Activated CD8-positive, alpha-beta memory T cell treated with anti-CD3 and anti-CD28 coated beads, Interleukin-2, amount 50 U/mL, for 4 hours (primary cell): ENCODE data around the gene EXOC3L4.

Experiments used
- DNase-seq: peaks from one replicate; pipeline ENCODE4 v3.0.0-alpha.2; 2020

EXOC3L4 gene

DNA sequence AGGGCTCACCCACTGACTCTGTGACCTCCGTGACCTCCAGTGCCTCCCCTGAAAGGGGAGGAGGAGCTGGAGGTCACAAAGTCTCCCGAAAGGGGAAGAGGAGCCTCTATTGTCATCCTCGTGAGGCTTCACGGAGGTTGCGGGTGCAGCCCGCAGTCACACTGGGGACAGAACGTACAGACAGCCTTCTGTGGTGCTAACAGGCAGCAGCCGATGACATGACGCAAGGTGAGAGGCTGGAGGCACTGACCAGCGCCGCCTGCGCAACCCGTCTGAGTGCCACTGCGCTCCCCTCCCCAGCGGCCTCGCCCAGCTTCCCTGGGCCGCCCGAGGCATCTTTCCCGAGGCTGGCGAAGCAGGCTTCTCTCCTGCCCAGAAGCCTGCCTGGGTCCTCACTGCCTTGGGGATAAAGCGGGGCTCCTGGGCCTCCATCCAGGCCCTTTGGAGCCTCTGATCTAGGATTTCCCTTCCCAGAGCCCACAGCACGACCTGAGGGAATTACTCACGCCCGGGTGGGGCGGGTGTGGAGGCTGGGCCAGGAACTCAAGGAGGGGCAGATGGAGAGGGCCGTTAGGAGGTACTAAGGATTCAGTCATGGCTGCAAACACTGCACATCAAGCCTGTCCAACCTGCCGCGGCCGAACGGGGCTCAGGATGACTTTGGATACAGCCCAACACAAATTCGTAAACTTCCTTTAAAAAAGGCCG is 22.8 kb upstream of the EXOC3L4 start:
- DNase-seq: no peak

DNA sequence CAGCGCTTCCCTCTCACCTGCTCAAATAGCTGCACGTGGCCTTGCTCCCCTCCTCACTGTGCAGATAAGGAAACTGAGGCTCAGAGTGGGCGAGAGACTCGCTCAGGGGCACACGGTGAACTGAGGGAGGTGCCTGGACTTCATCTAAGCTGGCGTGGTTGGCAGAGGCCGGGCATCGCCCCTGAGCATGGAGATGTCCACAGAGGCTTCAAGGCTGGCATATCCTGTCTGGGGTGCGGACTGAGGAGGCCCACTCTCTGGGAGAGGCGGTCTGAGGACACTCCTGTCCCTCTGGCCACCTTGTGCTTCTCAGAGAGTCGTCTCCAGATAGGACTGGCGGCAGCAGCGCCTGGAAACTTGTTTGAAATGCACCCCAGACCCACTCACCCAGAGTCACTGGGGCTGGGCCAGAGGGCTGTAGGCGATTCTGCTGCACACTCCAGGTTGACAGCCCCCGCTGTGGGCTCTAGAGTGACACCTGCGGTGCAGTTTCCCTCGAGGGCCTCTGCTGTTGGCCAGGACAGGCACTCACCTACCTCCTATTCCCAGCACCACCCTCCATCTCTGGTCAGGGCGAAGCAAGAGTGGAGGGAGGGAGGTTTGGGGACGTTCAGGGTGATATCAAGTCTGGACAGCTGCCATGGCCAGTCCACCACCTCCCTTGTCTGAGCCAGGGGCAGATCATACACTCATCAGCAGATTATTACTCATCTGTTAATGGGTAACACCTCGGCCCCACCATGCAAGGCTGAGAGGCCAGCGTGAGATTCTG is 21.7 kb upstream of the EXOC3L4 start:
- no peak for DNase-seq

DNA sequence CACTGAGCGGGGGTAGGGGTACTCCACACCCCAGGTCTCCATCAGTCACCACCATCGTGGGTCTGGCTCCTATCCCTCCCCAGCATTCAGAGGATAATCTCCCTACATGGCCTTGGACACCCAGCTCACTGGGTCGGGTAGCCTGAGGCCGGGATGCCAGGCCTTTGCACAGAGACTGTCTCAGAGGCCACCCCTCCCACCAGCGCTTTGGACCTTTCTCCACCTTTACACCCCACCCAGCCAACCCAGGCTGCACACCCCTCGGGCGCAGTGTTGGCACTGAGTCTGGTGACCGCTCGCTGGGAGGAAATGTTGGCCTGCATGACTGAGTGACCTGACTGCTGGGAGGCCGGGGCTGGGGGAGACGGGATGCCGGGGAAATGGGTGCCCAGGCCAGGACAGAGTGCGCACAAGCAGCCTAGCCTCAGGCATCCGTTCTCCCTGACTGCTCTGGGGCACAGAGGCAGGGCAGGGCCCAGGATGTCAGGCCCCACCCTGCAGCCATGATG is 21.1 kb upstream of the EXOC3L4 start:
- no peak for DNase-seq

DNA sequence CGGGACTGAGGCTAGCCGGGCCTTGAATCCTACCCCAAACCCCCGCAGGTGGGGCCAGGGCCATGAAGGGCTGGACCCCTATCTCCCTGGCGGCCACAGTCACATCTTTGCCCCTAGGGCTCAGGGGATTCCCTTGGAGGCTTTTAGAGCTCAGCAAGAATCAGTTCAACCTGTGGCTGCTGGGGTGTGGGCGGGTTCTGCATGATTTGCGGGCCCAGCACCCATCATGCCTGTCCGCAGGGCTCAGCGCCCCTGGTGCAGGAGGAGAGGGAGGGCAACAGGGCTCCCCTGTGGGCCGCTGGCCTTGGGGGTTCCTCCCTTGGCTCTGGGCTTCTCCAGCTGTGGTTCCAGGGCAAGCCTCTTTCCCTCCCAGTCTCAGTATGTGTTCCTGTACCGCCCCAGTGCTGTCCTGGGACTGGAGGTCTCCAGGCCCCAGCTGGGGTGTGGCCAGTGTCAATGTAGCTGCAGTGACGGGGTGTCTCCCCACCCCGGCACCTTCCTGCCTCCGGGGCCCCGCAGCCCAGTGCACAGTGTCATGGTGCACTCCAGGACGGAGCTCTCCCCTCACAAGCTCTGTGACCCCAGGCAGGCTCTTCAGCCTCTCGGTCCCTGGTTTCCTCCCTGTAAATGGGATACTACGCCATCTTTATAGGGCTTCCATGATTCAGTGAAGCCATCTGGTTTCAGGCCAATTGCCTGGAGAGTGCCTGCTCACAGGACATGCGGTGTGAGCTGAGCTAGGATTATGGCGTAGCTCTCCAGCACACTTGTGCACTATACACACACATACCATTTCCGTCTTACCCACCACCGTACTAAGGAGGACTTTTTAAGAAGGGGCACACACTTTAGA is 20.4 kb upstream of the EXOC3L4 start:
- DNase-seq: no peak

DNA sequence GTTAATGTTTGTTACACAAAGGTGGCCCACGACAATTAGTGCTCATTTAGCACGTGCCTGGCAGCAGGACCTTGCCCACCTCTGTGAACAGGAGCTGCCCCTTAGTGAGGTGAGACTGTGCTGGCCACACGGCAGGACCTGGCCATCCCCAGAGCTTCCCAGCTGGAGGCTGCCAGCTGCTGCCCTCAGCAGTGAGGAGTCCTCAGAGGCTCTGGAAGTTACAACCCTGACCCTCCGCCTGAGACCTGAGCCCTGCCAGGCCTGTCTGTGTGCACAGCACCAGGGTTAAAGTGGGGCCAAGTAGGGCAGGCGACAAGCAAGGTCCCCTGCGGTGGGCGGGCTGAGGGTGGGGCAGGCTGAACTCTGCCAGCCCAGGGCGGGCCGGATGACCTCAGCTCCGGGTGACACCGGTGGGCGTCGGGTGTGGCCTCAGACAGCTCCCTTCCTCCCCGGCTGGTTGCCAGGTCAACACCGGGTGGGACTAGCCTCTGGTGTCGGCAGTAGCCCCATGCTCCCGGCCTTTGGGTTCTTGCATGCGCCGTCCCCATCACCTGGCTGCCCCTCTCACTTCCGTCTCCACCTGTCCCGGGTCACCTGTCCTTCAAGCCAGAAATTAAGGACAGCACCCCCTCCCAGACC is 19.7 kb upstream of the EXOC3L4 start:
- DNase-seq: no peak

DNA sequence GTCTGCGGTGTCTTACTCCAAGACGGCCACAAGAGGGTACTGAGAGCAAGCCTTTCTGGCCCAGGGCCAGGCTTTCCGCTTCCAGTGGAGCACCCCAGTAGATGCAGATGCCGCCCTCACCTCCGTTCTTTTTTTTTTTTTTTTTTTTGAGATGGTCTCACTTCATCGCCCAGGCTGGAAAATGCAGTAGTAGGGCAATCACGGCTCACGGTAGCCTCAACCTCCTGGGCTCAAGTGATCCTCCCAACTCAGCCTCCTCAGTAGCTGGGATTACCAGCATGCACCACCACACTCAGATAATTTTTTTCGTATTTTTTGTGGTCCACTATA is 16.1 kb upstream of the EXOC3L4 start:
- peak; percentile 70 for DNase-seq

DNA sequence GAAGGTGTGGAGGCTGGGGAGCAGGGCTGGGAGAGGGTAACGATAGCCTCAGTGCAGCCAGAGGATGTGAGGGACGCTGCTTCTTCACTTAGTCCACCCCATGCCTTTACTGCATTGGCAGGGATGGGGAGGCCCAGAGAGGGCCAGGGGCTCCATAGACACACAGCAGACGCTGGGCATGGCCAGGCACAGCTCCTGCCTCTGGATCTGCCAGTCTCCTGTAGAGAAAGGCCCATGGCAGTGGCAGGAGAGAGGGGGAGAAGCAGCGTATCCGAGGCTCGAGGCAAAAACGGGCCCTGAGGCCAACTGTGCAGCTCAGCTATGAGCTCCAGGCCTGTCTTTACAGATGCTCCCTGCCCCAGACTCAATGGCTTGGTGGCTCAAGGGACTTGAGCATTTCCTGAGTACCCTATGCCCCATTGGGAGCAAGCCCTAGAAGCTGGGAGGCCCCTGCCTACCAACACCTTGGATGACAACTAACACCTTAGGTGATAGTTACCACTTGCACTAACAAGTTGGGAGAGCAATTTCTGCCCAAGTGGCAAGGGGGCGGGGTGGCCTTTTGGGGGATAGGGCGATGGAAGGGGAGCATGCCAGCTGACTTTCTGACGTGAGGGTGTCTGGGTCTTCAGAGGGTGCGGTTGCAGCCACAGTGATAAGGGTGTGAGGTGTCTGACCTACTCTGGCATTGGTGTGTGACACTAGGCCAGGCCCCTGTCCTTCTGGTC is 15.5 kb upstream of the EXOC3L4 start:
- DNase-seq: no peak

DNA sequence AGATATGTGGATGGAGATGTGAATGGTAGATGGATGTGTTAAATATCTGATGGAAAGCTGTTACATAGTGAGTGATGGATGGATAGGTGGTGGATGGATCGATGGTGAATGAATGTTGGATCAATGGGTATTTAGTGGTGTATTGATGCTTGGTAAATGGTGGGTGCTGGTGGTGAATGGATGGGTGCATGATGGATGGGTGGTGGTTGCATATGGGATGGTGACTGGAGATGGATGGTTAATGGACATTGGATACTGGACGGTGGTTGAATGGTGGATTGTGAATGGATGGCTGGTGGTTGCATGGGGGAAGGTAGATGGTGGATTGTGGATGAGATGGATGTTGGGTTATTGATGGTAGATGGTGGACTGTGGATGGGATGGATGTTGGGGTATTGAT is 12.6 kb upstream of the EXOC3L4 start:
- no peak for DNase-seq

DNA sequence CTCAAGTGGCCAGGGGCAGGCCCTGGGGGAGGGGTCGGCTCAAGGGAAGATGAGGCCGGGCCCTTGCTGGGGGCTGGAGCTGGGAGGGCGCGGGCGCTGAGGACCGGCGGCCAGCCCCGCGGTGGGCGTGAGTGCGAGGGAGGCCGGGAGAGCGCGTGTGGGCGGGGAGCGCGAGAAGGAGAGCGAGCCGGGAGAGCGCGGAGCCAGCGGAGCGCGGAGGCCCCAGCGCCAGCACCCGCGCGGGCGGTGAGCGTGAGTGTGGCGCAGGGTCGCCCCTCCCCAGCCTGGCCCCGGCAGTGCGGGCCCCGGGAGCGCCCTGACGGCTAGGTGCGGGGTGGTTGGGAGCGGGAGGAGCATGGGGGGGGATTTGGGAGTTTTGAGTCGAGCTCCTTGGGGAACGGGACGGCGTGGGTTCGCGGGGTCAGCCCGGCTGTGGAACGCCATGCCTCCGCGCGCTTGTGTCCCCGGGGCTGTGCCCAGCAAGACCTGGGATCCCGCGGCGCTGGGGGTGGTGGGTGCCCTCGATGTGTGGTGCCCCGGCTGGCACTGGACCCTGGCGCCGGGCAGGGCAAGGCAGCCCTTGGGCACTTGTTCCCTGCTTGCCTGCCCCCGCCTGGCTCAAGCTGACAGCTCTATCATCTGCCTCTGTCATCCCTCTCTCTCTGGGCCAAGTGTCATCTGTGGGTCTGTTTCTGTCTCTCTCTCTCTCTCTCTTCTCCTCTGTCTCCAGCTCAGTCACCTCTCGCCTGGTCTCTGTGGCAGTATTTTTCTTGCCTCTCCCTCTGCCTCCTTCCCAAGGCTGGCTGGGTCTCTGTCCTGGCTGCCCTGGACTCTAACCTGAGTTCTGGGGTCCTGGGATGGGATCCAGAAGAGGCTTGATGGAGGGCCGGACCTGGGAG is 10.3 kb upstream of the EXOC3L4 start, which contains the start of gene LBHD2:
TSS of gene LBHD2 (plus strand) at position 190 of the 899 bp plus-strand sequence. CDS start 1,803 bp downstream, outside the sequence.
- no peak for DNase-seq

DNA sequence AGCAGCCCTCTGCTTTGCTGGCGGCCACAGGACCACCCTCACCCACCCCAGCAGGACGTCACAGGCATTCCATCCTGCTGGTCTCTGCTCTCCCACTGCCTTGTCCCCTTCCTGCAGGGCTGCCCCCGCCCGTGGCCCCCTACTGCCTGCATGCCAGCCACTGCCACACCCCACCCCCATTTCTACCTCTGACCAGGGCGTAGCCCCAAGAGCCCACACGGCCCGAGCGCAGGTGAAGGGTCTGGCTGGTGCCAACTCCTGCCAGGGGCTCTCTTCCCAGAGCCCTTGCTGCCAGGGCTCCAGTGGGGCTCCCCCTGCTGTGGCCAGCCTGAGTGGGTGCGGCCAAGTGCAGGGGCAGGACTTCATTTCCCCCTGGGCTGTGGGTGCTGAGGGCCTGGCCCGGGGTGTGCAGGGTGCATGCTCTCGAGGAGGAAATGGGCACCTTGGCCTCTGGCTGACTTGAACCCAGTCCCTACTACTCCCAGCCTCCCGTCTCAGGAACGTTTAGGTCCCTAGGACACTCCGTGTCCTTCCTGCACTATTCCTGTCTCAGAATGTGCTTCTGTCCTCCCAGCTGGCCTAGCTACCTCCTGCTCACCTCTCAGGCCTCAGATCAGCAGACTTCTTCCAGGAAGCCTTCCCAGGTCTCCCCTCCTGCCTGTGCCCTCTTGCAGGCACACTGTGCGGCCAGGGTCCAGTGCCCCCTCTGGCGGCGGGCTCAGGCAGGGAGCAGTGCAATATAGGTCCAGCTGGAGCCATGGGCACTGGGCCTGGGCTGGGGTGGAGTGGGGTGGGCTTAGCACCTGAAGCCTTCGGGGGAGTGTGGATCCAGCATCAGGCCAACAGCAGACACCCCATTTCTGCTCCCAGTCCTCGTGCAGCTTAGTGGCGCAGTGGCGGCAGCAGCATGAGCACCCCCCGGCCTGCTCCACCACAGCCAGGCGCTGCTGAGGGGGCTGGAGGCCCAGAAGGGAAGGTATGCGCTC is 9.1 kb upstream of the EXOC3L4 start:
- no peak for DNase-seq

DNA sequence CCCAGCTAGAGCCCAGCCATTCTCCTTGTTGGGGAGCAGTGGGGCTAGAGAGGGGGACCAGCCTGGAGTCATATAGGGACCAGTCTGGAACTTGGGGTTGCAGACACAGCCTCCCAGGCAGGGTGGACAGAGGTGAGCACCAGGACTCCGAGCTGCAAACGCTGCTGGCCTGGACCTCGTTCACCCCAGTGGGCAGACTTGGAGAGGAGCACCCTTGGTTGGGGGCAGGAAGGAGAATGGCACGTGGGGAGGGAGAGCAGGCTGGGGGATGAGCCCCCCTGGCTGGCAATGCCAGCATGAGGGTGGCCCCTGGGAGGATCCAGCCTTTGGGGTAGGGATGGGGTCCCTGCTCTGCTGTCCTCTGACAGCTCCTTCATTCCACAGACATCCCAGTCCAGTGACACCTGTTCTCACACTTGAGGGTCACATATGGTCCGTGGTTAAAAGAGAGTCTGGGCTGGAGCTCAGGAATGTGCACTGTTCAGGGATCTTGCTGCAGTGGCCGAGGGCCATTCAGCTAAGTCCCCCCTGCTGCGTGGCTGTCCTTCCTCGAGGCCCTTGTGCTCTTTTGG is 7.7 kb upstream of the EXOC3L4 start:
- DNase-seq: no peak

DNA sequence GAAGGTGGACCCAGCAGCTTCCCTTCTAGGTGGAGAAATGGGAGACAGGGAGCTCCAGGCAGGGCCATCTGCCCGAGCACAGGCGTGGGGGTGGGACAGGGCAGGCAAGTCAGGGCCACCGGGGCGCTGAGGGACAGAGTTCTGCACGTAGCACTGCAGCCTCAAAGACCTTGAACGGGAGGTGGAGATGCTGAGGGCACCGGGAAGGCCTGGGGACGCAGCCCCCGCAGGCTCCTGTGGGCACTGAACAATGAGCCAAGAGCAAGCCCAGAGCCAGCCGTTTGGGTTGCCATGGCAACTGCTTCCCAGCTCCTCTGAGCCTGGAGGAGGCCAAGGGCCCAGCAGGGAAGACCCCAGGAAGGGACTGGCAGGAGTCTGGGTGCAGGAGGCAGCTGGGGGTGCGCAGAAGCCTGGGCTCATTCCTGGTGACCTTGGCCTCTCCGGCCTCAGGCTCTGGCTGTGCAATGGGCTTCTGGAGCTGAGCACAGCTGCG is 7.1 kb upstream of the EXOC3L4 start:
- no peak for DNase-seq

DNA sequence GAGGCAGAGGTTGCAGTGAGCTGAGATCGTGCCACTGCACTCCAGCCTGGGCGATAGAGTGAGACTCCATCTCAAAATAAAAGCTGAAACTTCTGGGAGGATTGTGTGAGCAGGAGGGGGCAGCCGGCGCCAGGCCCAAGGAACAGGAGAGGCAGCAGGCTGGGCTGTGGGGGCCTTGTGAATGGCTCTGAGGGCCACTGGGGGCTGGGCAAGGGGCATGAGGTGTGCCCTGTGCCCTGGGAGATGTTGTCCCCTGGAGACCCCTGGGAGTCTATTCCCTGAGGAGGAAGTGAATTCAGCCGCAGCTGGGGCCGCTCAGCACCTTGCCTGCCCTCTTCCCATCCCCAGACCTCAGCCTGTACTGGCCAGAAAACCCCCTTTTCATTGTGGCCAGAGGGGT is 5.6 kb upstream of the EXOC3L4 start:
- DNase-seq: no peak

DNA sequence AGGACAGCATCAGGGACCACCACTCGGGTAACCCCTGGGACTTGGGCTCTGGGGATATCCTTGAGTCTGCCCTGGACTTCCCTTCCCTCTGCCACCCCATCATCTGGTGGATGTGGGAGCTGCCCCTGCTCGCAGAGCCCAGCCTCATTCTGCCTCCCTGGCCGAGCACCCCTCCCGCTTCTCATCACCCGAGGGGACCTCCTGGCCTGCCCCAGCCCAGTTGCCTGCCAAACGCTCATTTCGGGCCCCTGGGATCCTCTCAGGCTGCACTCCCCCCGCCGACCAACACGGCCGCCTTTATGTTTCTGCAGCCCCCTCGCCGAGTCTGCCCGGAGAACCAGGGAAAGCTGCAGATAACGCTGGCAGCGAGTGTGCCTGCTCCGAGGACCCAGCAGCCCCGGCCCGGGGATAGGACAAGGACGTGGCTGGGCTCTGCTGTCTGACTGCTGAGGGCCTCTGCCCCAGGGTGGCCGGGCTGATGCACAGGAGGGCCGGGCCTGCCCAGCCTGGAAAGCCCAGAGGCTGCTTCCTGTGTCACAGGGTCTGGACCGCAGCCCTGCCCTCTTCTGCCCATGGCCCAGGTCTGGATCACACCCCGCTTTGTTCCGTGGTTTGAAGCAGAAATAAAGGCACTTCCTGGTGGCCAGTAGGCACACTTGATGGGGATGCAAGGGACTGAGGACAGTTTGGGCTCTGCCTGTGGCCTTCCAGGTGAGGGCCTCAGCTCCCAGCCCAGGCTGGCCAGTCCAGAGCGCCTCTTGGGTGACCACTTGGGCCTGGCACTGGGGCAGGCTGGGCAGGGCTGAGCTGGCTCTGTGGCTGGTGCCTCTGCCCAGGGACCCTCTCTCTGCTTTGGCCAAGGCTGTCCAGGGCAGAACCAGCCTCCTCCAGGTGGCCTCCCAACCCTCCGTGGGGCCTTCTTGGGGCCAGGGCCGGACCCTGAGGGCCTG is 4.9 kb upstream of the EXOC3L4 start:
- DNase-seq: no peak

DNA sequence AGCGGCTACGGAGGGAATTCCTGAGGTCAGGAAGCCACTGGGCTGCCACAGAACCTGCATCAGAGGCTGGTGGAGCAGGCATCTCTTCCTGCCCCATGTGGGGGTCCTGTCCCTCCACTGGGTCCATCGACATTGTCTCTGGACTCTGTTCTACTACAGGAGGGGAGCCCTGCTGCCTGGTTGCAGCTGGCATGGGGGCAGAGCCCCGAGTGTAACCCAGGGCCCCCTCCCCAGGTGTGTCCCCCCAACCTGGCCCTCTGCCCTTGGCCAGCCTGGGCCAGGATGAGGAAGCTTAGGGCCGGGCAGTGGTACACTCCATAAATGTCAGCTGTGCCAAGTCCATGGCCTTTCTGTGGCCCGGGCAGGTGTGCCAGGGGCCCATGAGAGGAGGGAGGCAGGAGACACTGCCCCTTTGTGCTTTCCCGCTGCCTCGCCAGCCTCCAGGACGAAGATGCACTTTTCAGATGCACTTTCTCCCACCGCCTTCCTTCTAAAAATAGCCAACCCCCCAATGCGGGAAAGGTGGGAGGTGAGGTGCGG is 4.0 kb upstream of the EXOC3L4 start:
- DNase-seq: no peak

DNA sequence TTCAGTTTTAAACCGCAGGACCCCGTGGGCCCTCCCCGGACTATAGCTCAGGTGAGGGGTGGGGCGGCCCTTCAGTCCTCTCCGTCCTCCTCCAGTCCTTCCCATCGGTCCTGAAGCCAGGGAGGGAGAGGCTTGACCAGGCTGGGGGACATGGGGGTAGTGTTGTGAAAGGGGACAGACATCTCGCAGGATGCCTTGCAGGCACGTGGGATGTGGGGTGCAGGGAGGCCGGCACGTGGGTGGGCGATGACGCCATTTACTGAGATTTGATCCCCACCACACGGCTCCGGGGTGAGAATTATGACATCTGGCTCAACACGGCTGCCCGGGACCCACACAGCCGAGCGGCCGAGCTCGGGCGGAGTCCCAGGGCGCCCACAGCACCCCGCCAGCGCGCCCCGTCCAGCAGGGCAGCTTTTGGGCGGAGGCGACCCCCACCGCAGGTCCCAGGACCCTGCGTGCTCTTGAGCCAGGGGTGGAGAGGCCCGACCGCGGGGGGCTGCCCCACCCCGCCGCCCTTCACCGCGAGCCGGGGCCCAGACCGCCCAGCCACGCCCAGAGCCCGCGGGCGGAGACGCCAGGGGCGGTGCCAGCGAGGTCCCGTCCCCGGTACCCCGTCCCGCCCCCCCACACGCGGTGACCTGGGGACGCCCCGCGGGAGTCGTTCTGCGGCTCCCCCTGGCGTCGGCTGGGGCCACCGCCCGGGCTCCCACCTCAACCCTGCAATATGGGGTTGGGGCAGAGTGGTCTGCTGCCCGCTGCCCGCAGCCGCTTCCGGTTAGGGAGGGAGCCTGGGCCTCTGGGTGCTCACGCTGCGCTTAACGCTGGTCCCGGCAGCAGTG is 3.3 kb upstream of the EXOC3L4 start:
- peak; percentile 81 for DNase-seq

DNA sequence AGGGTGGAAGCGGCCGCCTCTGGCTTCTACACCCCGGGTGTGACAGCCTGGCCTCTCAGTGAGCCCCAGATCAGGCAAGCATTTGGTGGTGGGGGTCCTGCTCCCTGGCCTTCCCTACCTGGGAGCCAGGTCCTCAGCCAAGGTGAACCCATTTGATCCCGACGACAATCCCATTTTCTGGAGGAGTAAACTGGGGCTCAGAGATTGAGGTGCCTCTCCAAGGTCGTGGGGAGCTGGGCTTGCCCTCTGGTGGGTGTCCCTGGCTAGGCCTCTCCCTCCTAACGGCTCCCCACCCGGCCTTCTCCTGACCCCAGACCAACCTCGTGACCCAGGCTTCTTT is 2.7 kb upstream of the EXOC3L4 start:
- no peak for DNase-seq
